Fibroblast of skin of back (primary cell): ENCODE measurements around the gene HOXD11.
A peak's percentile ranks its signal among the peaks of the same experiment; 100 is the strongest.

Source experiments
- DNase-seq: peaks from one replicate; pipeline ENCODE4 v3.0.0-alpha.2; 2013

The HOXD11 gene

GRCh38 chr2:176132205-176133171 is 25.4 kb downstream of the HOXD11 start:
- DNase-seq, result peak; percentile 86

GRCh38 chr2:176133389-176133788 is 26.3 kb downstream of the HOXD11 start:
- DNase-seq, result no peak

DNA sequence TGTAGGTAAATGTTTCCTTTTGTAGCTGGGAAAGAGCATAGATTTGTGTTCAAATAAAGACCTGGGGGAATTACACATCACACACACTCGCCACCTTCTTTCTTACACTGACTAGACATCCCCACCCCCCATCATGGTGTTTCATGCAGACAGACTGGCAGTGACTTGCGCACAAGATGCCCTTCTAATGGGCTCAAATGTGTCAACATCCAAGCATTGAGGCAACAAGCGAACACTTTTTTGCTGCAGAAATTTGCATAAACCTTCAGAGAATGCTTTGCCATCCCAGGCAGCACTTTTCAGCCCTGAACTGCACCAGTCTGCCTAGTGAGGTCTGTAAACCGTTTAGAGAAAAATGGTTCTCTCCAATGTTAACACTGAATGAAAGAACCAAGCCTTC is 27.0 kb downstream of the HOXD11 start:
- no peak for DNase-seq

DNA sequence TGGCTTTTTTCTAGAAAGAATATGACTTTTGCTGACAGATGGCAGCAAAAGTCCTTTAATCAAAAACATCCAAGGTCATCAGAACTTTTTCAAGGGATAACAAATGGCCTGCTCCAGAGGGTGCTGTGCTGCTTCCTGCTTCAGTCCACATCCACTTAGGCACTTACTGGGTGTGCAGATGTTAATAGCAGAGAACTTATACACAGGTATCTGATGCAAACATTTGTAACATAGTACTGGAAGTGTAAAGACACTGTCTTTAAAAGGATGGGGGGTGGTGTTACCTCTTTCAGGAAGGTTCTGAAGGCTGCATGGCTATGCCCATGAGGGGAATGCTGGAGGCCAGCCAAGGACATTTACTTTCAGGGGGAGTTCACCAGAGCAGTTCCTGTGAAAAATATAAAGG is 28.0 kb downstream of the HOXD11 start:
- DNase-seq, result peak; percentile 70

DNA sequence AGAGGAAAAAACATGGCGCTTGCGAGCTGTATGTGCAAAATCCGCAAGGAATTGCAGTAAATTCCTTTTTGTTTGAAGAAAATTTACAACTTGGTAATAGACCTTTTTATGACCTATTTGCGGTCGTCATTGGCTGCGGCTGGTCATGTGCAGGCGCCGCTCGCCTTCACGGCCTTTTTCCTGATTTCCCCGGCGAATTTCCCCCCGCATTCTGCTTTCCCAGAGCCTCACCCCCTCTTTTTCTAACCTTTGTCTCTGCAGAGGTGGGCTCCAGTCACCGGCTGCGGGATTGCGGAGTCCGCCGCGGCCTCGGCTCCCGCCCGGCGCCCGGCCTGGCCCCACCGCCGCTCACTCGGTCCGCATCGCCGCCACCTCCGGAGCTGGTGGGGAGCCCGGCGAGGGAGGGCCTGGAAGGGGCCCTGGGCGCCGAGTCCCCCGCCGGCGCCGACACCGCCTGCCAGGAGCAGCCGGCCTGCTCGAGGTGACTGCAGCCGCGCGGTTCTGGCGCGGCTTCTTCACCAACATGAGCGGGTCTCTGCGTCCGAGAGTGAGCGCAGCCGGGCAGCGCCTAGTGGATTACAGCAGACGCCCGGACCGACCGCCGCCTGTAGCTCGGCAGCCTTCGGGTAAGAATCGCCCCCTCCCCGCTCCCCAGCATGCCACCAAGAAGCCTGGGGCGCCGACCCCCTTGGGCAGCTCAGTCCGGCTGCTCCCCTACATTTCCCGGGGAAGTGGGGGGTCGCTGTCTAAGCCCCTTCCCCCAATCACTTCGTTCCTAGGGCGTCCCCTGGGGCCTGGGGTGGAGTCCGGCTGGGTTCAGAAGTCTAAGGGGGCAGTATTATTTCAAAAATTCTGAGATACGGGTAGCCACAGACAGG is 29.5 kb downstream of the HOXD11 start:
- peak; percentile 61 for DNase-seq

DNA sequence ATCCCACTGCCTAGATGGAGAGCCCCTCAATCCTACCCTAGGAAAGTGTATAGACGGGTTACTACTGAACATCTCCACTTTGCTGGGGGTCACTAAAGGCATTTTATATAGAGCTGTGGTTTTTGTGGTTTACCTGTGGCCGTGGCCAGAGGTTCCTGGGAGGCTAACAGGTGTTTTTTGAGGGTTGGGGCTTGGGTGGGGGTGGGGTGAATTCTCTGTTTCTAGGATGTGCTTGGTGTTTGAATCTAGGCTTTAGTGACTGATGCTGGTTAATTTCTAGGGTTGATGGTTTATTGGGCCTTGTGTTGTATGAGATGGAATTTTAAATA is 30.1 kb downstream of the HOXD11 start:
- no peak for DNase-seq

DNA sequence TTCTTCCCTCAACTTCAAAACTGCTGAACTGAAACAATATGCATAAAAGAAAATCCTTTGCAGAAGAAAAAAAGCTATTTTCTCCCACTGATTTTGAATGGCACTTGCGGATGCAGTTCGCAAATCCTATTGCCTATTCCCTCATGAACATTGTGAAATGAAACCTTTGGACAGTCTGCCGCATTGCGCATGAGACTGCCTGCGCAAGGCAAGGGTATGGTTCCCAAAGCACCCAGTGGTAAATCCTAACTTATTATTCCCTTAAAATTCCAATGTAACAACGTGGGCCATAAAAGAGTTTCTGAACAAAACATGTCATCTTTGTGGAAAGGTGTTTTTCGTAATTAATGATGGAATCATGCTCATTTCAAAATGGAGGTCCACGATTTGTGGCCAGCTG is 30.8 kb downstream of the HOXD11 start:
- DNase-seq, result no peak

DNA sequence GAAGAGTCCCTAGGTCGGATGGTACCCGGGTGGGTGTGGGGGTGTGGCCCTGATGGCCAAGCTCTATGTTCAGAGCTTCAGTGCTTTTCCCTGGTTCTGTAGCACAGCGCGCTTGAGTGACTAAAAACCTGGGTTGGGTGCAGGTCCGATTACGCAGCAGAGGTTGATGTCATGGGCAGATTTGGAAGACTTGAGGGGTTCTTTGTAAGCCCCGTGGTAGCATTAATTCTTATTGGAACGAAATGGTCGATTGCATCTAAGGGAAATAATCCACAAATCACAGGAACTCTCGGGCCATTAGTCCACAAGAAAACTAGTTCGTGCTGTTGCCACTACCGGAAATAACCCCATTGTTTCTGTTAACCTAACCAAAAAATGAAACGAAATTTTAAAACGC is 31.4 kb downstream of the HOXD11 start:
- DNase-seq, result no peak

- no peak for DNase-seq
Observed at GRCh38 chr2:176138923-176139660, 32.0 kb downstream of the HOXD11 start.

GRCh38 chr2:176139661-176140512 is 32.8 kb downstream of the HOXD11 start:
- DNase-seq, result peak; percentile 74

DNA sequence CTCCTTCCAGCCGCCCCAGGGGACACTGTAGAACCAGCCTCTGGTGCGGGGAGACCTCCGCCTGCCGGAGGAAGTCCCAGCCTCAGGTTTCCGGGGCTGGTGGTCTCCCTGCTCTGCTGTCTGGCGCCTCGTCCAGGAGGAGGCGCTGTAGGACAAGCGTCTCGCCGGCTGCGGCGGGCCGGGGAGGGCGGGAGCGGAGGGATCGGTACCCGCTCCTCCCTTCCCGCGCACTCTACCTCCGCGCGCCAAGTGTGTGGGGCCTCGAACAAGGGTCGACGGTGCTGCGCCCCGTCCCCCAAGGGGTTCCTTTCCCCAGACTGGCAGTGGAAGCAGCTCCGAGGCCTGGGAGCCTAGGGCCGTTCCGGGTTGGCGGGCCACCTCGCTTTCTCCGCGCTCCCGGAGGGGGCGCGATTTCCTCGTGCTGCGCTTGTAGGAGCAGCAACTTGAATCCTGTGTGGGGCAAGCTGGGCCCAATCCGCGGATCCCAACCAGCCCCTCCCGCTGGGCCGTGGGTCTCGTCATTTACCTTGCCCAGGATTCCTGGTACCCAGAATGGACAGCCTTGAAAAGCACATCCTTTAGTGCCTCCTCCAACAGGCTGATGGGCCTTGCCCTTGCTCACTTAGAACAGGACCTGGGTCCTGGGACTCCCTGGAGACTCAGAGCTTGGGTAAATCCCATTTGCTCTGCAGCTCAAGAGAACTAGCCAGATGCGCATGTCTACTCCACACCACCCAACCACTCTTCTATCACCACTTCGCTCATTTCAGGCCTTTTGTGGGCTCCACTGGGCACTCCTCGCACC is 33.6 kb downstream of the HOXD11 start:
- DNase-seq, result peak; percentile 79

DNA sequence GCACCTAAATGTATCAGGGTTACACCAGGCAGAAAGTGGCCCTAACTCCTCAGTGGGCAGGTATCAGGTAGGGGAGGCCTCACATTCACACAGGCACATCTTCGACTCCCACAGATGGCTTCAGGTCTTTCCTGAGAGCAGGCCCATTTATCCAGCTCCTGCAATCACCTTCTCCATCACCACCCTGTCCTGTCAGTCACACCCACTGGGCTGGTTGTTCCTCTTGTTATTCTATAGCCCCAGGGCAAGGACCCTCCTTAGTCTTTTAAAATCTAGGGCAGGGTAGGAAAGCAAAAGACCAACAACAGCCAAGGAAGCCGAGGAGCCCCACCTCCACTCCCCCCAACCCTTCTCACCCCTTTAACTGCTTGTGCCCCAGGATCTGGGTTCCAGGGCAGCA is 35.2 kb downstream of the HOXD11 start:
- DNase-seq, result no peak

DNA sequence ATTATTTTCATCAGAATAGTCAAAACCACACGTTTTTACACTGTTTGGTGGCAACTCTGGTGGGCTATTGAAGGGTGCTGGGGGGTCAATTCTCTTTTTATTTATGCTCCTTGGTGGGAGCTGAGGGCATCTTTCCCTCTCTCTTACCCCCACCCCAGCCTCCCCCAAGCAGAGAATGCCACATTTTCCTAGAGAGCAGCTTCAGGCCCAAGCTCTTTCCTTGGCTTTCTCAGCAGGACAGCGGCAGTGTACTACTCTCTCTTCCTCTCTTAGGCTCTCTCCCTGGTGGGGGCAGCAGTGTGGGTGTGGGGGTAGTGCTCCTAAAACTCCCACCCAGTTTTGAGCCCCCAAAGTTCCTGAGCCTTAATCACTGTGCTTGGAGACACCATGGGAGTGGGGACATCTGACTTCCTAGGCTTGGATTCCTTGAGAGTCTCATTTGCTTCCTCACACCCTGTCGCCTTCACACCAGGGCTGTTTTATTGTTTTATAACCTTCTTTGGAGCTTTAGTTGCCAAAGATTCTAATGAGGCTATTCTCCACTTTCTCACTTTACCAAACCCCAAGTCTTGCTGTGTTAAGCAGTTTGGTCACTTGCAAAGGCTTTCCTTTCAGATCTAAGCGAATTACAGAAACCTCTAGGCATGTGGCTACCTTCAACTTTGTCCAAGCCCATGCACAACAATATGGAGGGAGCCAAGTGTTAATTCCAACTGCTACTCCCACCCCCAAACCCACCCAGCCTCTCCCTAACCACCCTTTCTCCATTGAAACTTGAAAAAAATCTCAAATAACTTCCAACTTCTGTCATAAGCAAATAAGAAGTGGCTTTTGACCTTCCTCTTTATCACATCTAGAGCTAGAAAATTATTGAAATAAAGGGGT is 38.2 kb downstream of the HOXD11 start:
- DNase-seq, result no peak

- no peak for DNase-seq
Observed at GRCh38 chr2:176146101-176146500, 39.0 kb downstream of the HOXD11 start.

GRCh38 chr2:176146645-176147044 is 39.6 kb downstream of the HOXD11 start:
- DNase-seq, result no peak

DNA sequence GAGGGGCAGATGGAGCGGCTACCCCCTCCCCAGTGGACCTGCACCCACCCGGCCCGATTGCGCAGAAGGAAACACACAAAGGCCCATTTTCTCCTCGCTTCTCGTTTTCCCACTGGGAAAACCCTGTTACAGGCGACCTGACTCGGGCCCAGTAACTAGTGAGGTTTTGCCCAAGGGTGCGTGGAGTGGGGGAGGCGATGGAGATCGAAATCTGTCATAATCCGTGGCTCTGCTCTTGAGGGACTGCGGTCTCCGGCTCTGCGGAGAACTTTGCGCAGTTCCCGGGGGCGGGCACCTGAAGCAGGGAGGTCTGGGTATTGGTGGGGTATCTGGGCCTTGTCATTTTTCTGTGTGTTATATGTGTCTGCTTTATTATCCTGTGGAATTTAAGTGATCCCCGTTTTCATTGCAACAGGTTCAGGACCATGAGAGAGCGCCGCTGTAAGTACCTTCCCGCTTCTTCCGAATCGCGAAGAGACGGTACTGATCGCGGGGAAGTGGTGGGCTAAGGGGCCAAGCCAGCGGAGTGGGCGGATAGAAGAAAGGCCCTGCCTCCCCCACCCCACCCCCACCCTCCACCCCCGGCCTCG is 40.2 kb downstream of the HOXD11 start:
- no peak for DNase-seq

GRCh38 chr2:176147800-176148496 is 40.9 kb downstream of the HOXD11 start:
- no peak for DNase-seq

DNA sequence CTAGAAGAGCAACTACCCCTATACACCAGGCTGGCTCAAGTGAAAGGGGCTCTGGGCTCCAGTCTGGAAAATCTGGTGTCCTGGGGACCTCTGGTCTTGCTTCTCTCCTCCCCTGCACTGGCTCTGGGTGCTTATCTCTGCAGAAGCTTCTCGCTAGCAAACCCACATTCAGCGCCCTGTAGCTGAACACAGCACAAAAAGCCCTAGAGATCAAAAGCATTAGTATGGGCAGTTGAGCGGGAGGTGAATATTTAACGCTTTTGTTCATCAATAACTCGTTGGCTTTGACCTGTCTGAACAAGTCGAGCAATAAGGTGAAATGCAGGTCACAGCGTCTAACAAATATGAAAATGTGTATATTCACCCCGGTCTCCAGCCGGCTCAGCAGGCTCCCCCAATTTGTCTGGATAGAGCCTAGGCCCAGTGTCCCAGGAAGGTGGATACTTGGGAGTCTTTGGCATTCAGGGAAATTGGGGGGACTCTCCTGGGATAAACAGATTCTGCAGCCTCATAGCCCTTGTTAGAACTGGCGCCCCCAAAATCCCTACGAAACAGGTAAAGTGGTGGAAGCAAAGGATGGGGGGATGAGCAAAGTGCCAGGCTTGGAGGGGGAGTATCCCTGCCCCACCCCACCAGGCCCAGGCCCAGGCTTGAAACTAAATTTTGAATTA is 41.8 kb downstream of the HOXD11 start:
- no peak for DNase-seq
